ENCODE data around the gene APEX1.

- TF ChIP-seq CTCF (IDR thresholded peaks at IDR 0.05) (no peak), POLR2A (IDR thresholded peaks at IDR 0.05) (no peak)
These were observed 25.0 kb upstream of the APEX1 start for GRCh38 chr14:20429801-20430669.
